Naive thymus-derived CD8-positive, alpha-beta T cell (primary cell): ENCODE data around the gene FAM53B. TPM values are rescaled to one million over a fixed set of nuclear protein-coding genes. Genes with fewer than 3 reads are reported as not detected.

Experiments used
- ATAC-seq, 2 donors: fragments of 150-1000 bp; cut with Tn5 transposase in 1 of 2; sonication (Bioruptor Pico), chemical (Tn5 transposase) in 1 of 2; 1 replicate in 1 of 2; 2 replicates in 1 of 2; pipeline ENCODE4 v1.10.0; 2021; ENCODE audit warnings: mild to moderate bottlenecking in 2 of 2, moderate library complexity in 2 of 2
- POLR2A ChIA-PET: fragments of 350-600 bp; sonication (Branson Sonifier 250); formaldehyde crosslinking; loops from one replicate; lab custom pipeline; 2021; ENCODE audit warnings: antibody characterized with exemption; lab: Charles Lee
- DNase-seq, 10 donors: peaks; one replicate each; pipeline versions ENCODE4 v3.0.0 to v3.0.0-alpha.2; 2020 to 2022
- H3K27ac Mint-ChIP-seq, 10 donors: one replicate each; pipeline ENCODE4 v1.8.0; 2020 to 2022; ENCODE audit warnings: mild to moderate bottlenecking in 10 of 10, mixed read lengths in 10 of 10, moderate library complexity in 4 of 10, inconsistent platforms in 1 of 10
- H3K27me3 Mint-ChIP-seq, 5 donors: one replicate each; pipeline ENCODE4 v1.8.0; 2021 to 2022; ENCODE audit warnings: mixed read lengths in 5 of 5
- H3K36me3 Mint-ChIP-seq, 3 donors: one replicate each; pipeline ENCODE4 v1.8.0; 2020 to 2022; ENCODE audit warnings: mixed read lengths in 3 of 3, mild to moderate bottlenecking in 2 of 3, inconsistent platforms in 1 of 3
- H3K4me1 Mint-ChIP-seq, 4 donors: one replicate each; pipeline ENCODE4 v1.8.0; 2021 to 2022; ENCODE audit warnings: mixed read lengths in 4 of 4
- H3K4me3 Mint-ChIP-seq, 10 donors: one replicate each; pipeline ENCODE4 v1.8.0; 2020 to 2022; ENCODE audit warnings: mild to moderate bottlenecking in 10 of 10, mixed read lengths in 10 of 10, moderate library complexity in 6 of 10, inconsistent platforms in 1 of 10
- H3K9me3 Mint-ChIP-seq, 9 donors: one replicate each; pipeline ENCODE4 v1.8.0; 2020 to 2022; ENCODE audit warnings: mixed read lengths in 9 of 9, mild to moderate bottlenecking in 3 of 9, inconsistent platforms in 1 of 9, moderate library complexity in 1 of 9
- polyA plus RNA-seq, 3 donors: library from polyadenylated mRNA; unstranded; fragments of 300-500 nt; fragmentation: Illumina TruSeq; gene quantifications; one replicate each; pipeline ENCODE4 v1.2.3, GENCODE V29; 2021
- total RNA-seq, 8 experiments: library from RNA in 2 of 8; stranded (reverse) in 2 of 8; gene quantifications; one replicate each; pipeline ENCODE4 v1.2.3 and lab custom pipeline; 2021 to 2026

FAM53B gene
- total and polyA plus RNA-seq, 5 experiments from 2014 or later = 2.4 to 23.2 (median 15.1) TPM

- Mint-ChIP-seq H3K27ac (peak overlapping the region; percentile 50 to 93 (median 86)), H3K36me3 (no peaks in the 10 kb centered on the region)
- POLR2A ChIA-PET = interaction anchor here (0.7 to 7.9 kb wide), 15 partner anchors 8 to 70 kb away, joined by 3 to 48 read pairs (median 5); no protein-coding TSS in a partner anchor
These were observed 72.6 kb downstream of the FAM53B start for GRCh38 chr10:124671486-124672075.

GRCh38 chr10:124670849-124671248, 73.3 kb downstream of the FAM53B start:
- Mint-ChIP-seq H3K9me3 (no peaks in the 10 kb centered on the region), H3K36me3 (no peaks in the 10 kb centered on the region), H3K27me3 (no peaks in the 10 kb centered on the region), H3K4me1 (peaks cover 38 to 85% (median 67%) of the 10 kb centered on the region in 4 donors), H3K4me3 (peak overlapping the region in 8 of 10 donors; percentile 41 to 82 (median 75)), H3K27ac (peak overlapping the region; percentile 47 to 93 (median 88))
- peak; percentile 79 to 81 for ATAC-seq
- peak in 4 of 10 donors; percentile 16 to 48 (median 28) for DNase-seq
- POLR2A ChIA-PET = interaction anchor here (0.8 to 7.9 kb wide), 11 partner anchors 8 to 52 kb away, joined by 3 to 48 read pairs (median 4); no protein-coding TSS in a partner anchor

More at GRCh38 chr10:124671486-124672075, 72.6 kb downstream of the FAM53B start:
- Mint-ChIP-seq H3K4me3 (peak overlapping the region; percentile 41 to 82 (median 74)), H3K9me3 (no peaks in the 10 kb centered on the region), H3K4me1 (peaks cover 44 to 93% (median 75%) of the 10 kb centered on the region in 4 donors), H3K27me3 (no peaks in the 10 kb centered on the region)
- DNase-seq (peak in 4 of 10 donors; percentile 16 to 61 (median 44)), ATAC-seq (peak; percentile 58 to 69)

GRCh38 chr10:124669824-124670654, 74.1 kb downstream of the FAM53B start:
- Mint-ChIP-seq H3K9me3 (no peaks in the 10 kb centered on the region), H3K27me3 (no peaks in the 10 kb centered on the region), H3K4me3 (peak overlapping the region in 8 of 10 donors; percentile 19 to 82 (median 75)), H3K27ac (peak overlapping the region; percentile 43 to 93 (median 84)), H3K4me1 (peaks cover 34 to 80% (median 64%) of the 10 kb centered on the region in 4 donors), H3K36me3 (no peaks in the 10 kb centered on the region)
- POLR2A ChIA-PET = interaction anchor here (1.0 to 7.9 kb wide), 7 partner anchors 10 to 48 kb away, joined by 3 to 48 read pairs (median 6); no protein-coding TSS in a partner anchor
- no peak for DNase-seq
- ATAC-seq = no peak

GRCh38 chr10:124669141-124669823, 74.9 kb downstream of the FAM53B start:
- Mint-ChIP-seq H3K27me3 (no peaks in the 10 kb centered on the region), H3K9me3 (no peaks in the 10 kb centered on the region), H3K4me1 (peaks cover 32 to 76% (median 61%) of the 10 kb centered on the region in 4 donors), H3K4me3 (peak overlapping the region in 3 of 10 donors; percentile 23 to 40 (median 24)), H3K36me3 (no peaks in the 10 kb centered on the region), H3K27ac (peak overlapping the region in 6 of 10 donors; percentile 43 to 88 (median 72))
- no peak for ATAC-seq
- no peak for DNase-seq
- POLR2A ChIA-PET = interaction anchor here (1.2 to 1.6 kb wide), 3 partner anchors 9 to 19 kb away, joined by 5 read pairs; no protein-coding TSS in a partner anchor

GRCh38 chr10:124668517-124669051, 75.6 kb downstream of the FAM53B start:
- Mint-ChIP-seq H3K4me1 (peaks cover 32 to 69% (median 54%) of the 10 kb centered on the region in 4 donors), H3K9me3 (no peaks in the 10 kb centered on the region), H3K27ac (peak overlapping the region in 3 of 10 donors; percentile 31 to 63 (median 52)), H3K36me3 (no peaks in the 10 kb centered on the region), H3K4me3 (peak overlapping the region in 1 of 10 donors; percentile 26), H3K27me3 (no peaks in the 10 kb centered on the region)
- POLR2A ChIA-PET = interaction anchor here (1.2 to 1.6 kb wide), 3 partner anchors 10 to 18 kb away, joined by 5 read pairs; no protein-coding TSS in a partner anchor
- DNase-seq = no peak
- ATAC-seq = no peak

GRCh38 chr10:124667425-124668345, 76.5 kb downstream of the FAM53B start:
- Mint-ChIP-seq H3K36me3 (peaks cover 0 to 2% (median 0%) of the 10 kb centered on the region in 3 donors), H3K27me3 (no peaks in the 10 kb centered on the region), H3K27ac (peak overlapping the region in 5 of 10 donors; percentile 8 to 69 (median 31)), H3K4me3 (no peak overlapping the region), H3K4me1 (peaks cover 27 to 65% (median 47%) of the 10 kb centered on the region in 4 donors), H3K9me3 (no peaks in the 10 kb centered on the region)
- ATAC-seq = no peak
- POLR2A ChIA-PET = interaction anchor here (1.1 to 1.9 kb wide), 3 partner anchors 13 to 36 kb away, joined by 3 to 6 read pairs (median 5); no protein-coding TSS in a partner anchor
- no peak for DNase-seq

GRCh38 chr10:124666494-124666893, 77.7 kb downstream of the FAM53B start:
- DNase-seq (no peak), ATAC-seq (no peak)
- no peaks in the 10 kb centered on the region for H3K9me3 Mint-ChIP-seq
- no peaks in the 10 kb centered on the region for H3K27me3 Mint-ChIP-seq
- peaks cover 19 to 64% (median 38%) of the 10 kb centered on the region in 4 donors for H3K4me1 Mint-ChIP-seq
- H3K4me3 Mint-ChIP-seq = no peak overlapping the region
- H3K27ac Mint-ChIP-seq = no peak overlapping the region
- POLR2A ChIA-PET = interaction anchor here (0.7 to 1.9 kb wide), 3 partner anchors 18 to 43 kb away, joined by 3 to 6 read pairs (median 5); no protein-coding TSS in a partner anchor
- peaks cover 0 to 2% (median 0%) of the 10 kb centered on the region in 3 donors for H3K36me3 Mint-ChIP-seq

GRCh38 chr10:124665980-124666379, 78.2 kb downstream of the FAM53B start:
- ATAC-seq = no peak
- no peaks in the 10 kb centered on the region for H3K9me3 Mint-ChIP-seq
- H3K27ac Mint-ChIP-seq = peak overlapping the region in 1 of 10 donors; percentile 60
- H3K4me3 Mint-ChIP-seq = no peak overlapping the region
- POLR2A ChIA-PET = interaction anchor here (0.7 kb wide), 1 partner anchor 44 kb away, joined by 5 read pairs; no protein-coding TSS in a partner anchor
- peaks cover 14 to 64% (median 34%) of the 10 kb centered on the region in 4 donors for H3K4me1 Mint-ChIP-seq
- DNase-seq = no peak
- H3K36me3 Mint-ChIP-seq = peaks cover 0 to 2% (median 0%) of the 10 kb centered on the region in 3 donors
- H3K27me3 Mint-ChIP-seq = no peaks in the 10 kb centered on the region

- H3K36me3 Mint-ChIP-seq = peaks cover 0 to 2% (median 0%) of the 10 kb centered on the region in 3 donors
- peak overlapping the region in 5 of 10 donors; percentile 2 to 67 (median 21) for H3K27ac Mint-ChIP-seq
- no peak overlapping the region for H3K4me3 Mint-ChIP-seq
- DNase-seq = no peak
- no peaks in the 10 kb centered on the region for H3K9me3 Mint-ChIP-seq
- peaks cover 10 to 64% (median 30%) of the 10 kb centered on the region in 4 donors for H3K4me1 Mint-ChIP-seq
- no peak for ATAC-seq
- H3K27me3 Mint-ChIP-seq = no peaks in the 10 kb centered on the region
- POLR2A ChIA-PET = no interaction called here
These were observed 78.6 kb downstream of the FAM53B start for GRCh38 chr10:124665558-124665957.

GRCh38 chr10:124665091-124665490, 79.1 kb downstream of the FAM53B start:
- no peaks in the 10 kb centered on the region for H3K27me3 Mint-ChIP-seq
- peak overlapping the region in 3 of 10 donors; percentile 2 to 67 (median 21) for H3K27ac Mint-ChIP-seq
- ATAC-seq = no peak
- DNase-seq = no peak
- H3K36me3 Mint-ChIP-seq = peaks cover 0 to 2% (median 0%) of the 10 kb centered on the region in 3 donors
- POLR2A ChIA-PET = interaction anchor here (1.0 to 1.2 kb wide), 2 partner anchors 10 to 14 kb away, joined by 3 read pairs; no protein-coding TSS in a partner anchor
- H3K4me1 Mint-ChIP-seq = peaks cover 10 to 64% (median 30%) of the 10 kb centered on the region in 4 donors
- H3K9me3 Mint-ChIP-seq = no peaks in the 10 kb centered on the region
- no peak overlapping the region for H3K4me3 Mint-ChIP-seq
